Motor neuron (in vitro differentiated cells): ENCODE measurements around the gene SAP30. TPM values are rescaled to one million over a fixed set of nuclear protein-coding genes. Genes with fewer than 3 reads are reported as not detected.

Source experiments
- ATAC-seq, 8 experiments: fragments of 200-7000 bp; cut with Tn5 transposase; replicated peaks in 6 of 8; 2 replicates each; pipeline ENCODE4 v1.8.0; 2021; ENCODE audit warnings: mild to moderate bottlenecking in 8 of 8, moderate library complexity in 8 of 8
- H3K27ac ChIP-seq, 2 donors: fragments of 250-450 bp; sonication (Bioruptor Pico); 2 replicates each; pipeline ENCODE4 v1.9.0; 2021; ENCODE audit warnings: antibody characterized with exemption in 2 of 2, mild to moderate bottlenecking in 2 of 2, moderate library complexity in 1 of 2
- H3K4me1 ChIP-seq, 2 donors: fragments of 250-450 bp; sonication (Bioruptor Pico); replicated peaks in 1 of 2; 2 replicates each; pipeline ENCODE4 v1.6.1; 2021; ENCODE audit warnings: antibody characterized with exemption in 2 of 2, mild to moderate bottlenecking in 2 of 2, moderate library complexity in 1 of 2
- H3K4me3 ChIP-seq, 5 donors: fragments of 250-450 bp; sonication (Bioruptor Pico); 2 replicates each; pipeline ENCODE4 v1.9.0; 2021; ENCODE audit warnings: antibody characterized with exemption in 5 of 5, mild to moderate bottlenecking in 5 of 5, moderate library complexity in 4 of 5
- WGBS, 10 experiments: fragments of 450-650 bp; shearing (Covaris generic); methylation state at CpG; one replicate each; pipeline ENCODE4 v1.0.0; 2022; 5-methylcytosine and 5-hydroxymethylcytosine counted together
- in situ Hi-C, 9 experiments: fragments of 400-800 bp; cut with MboI; loops; one replicate each; pipeline ENCODE4 v1.15.0; 2021; ENCODE audit warnings: low sequenced_read_pairs in 9 of 9, low pct_unique_long_range_greater_than_20kb in 2 of 9; ENCODE audit not compliant: unreplicated experiment in 9 of 9
- total RNA-seq, 8 experiments: library from RNA; unstranded; fragments of 300-600 nt; gene quantifications; 2 replicates each; pipeline versions ENCODE4 v1.2.3 to v1.2.4, GENCODE V29; 2022

The SAP30 gene
- total RNA-seq, 8 experiments from 2014 or later: 6.5 to 34.9 (median 18.4) TPM

- in situ Hi-C loops: loop anchor here in 7 of 9 experiments (10.0 to 25.0 kb wide), 3 partner anchors 70 to 413 kb away; no protein-coding TSS in a partner anchor
- peak in 2 of 8 experiments; percentile 76 to 78 for ATAC-seq
These were observed 54.4 kb downstream of the SAP30 start for GRCh38 chr4:173424899-173425805.

DNA sequence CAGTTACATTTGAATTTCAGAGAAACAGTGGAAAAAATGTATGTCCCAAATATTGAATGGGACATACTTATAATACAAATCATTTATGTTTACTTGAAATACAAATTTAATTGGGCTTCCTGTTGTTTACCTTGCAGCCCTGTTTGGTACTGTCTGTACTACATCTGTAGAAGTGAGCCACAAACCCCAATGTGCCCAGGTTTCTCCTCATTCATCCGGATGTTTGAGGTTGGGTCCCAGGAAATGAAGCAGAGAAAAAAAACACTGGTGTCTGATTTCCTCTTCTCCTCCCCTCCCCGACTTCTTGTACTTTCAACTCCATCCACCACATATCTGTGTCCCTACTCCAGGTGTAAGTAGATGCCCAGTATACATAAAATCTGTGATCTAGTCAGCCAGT, 55.3 kb downstream of the SAP30 start:
- Histone ChIP-seq H3K27ac (no peak overlapping the region), H3K4me3 (no peak overlapping the region), H3K4me1 (no peaks in the 10 kb centered on the region)
- ATAC-seq: no peak
- 60 to 100% (median 93%) methylated on average over 1 to 2 of the region's 2 CpGs; no CpG with 5 or more reads in 3 of the 10 experiments for WGBS, 10 experiments
- in situ Hi-C loops: loop anchor here in 1 of 9 experiments (10.0 kb wide), 1 partner anchor 69 kb away; no protein-coding TSS in a partner anchor

More at GRCh38 chr4:173424899-173425805, 54.4 kb downstream of the SAP30 start:
- 0 to 100% (median 50%) methylated on average over 1 of the region's 2 CpGs; no CpG with 5 or more reads in 3 of the 10 experiments for WGBS, 10 experiments
- H3K4me3 ChIP-seq: no peak overlapping the region
- H3K4me1 ChIP-seq: no peaks in the 10 kb centered on the region
- H3K27ac ChIP-seq: no peak overlapping the region

Other genes starting within 250 kb of the SAP30 start
- gene GALNT7, start 202.1 kb upstream of the SAP30 start, total RNA-seq: 10 to 100 TPM; 10.4 to 39.5 (median 28.5) TPM
- gene HMGB2, start 36.6 kb upstream of the SAP30 start, total RNA-seq: 100 to 1,000 TPM in 7 of 8 experiments, 1 to 10 TPM in 1; 6.0 to 572 (median 265) TPM
- gene SCRG1, start 28.2 kb downstream of the SAP30 start, total RNA-seq: 10 to 100 TPM in 1 of 8 experiments, 1 to 10 TPM in 4, under 1 TPM in 3; 0.36 to 28.1 (median 3.0) TPM
- gene HAND2, start 159.3 kb downstream of the SAP30 start, total RNA-seq: 10 to 100 TPM in 1 of 8 experiments, 1 to 10 TPM in 2, under 1 TPM in 5; 0.05 to 11.4 (median 0.64) TPM